Heart left ventricle (tissue), 13 donors: Measurements from ENCODE around the gene XPOT.

Experiments
- CTCF ChIP-seq, 12 donors: fragments of 200-600 bp; sonication (generic) in 4 of 12; IDR thresholded peaks; one replicate each; pipeline versions ENCODE4 v1.5.0 to v1.8.0; 2018 to 2022; ENCODE audit warnings: antibody characterized with exemption in 12 of 12, mild to moderate bottlenecking in 5 of 12
- POLR2A ChIP-seq, 2 donors: fragments of 450-650 bp; IDR thresholded peaks; one replicate each; pipeline ENCODE4 v1.6.1; 2017; ENCODE audit warnings: antibody characterized with exemption in 2 of 2, mild to moderate bottlenecking in 2 of 2, moderate library complexity in 2 of 2
- donor health status: ischemic (EF 13 %, LVEDD 7.1; RV severe dilation, severe dysfunction).
- donor health status: DM: no; HTN: yes; CAD: no.
- donor health status: DM: no; HTN: no; CAD: no.
- donor health status: ischemic (EF 25% LVEDD 6.9; RV normal size, moderate dysfunction).
- donor health status: ischemic (EF 25% LVEDD 5.7; RV mildly dilated, moderate dysfunction).
- donor health status: ischemic (EF 35%, LVEDD 5.7; RV mildly dilated, moderate dysfunction).
- donor health status: nonischemic (EF 11% LVEDD 7.7; RV severe dilation, severe dysfunction).
- donor health status: DM: yes; HTN: yes; CAD: no.
- donor health status: PGD.
- donor health status: ischemic (EF 29% LVEDD 5.4; RV normal size, mild dysfunction).
- donor health status: nonischemic (EF 23%, LVEDD 6.1; RV moderate dilation, normal function).

- TF ChIP-seq CTCF (IDR thresholded peaks at IDR 0.05), result no peak
- no peak for TF ChIP-seq POLR2A (IDR thresholded peaks at IDR 0.05)
Observed at GRCh38 chr12:64469455-64470142, 65.4 kb downstream of the XPOT start.
